SIG-M5 treated with dmso at 0.1 percent for 504 hours (cell line): ENCODE data around the gene ASAP3.

Experiments used
- DNase-seq: peaks from one replicate; lab custom pipeline; 2025; ENCODE audit not compliant: unreplicated experiment; lab: John Stamatoyannopoulos, UW

Gene ASAP3

GRCh38 chr1:23450894-23451293, 33.1 kb downstream of the ASAP3 start:
- DNase-seq = no peak

DNA sequence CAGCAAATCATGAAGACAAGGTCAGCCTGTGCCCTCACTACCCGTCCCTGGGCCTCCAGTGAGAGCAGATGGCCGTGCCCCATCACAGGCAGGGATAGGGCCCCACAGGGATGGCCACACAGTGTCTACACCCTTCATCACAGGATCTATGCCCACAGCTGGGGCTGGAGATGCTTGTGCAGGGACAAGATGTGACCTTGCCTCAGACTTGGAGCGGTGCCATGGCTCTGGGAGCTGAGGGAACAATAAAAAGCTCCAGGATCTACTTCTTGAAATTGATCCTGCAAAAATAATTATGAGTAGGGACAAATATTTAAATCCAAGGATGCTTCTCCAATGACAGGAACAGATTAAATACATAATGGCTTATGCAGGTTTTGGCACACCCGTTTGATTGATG, 34.0 kb downstream of the ASAP3 start:
- no peak for DNase-seq

DNA sequence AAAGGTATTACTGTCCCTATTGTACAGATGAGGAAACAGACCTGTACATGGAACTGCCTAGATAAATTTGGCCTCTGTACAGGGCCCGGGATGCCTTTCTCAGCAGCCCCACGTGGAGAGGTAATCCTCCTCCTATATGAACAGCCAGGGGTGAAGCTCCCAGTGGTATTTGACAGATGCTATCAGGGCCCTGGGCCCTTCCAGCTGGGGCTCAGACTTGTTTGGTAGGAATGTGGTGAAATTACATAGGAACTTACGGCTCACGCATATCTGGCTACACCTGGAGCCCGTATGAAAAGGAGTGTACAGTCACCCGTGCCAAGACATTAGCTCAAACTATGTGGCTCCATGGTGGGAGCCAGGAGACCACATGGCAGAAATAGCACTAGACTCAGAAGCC, 34.7 kb downstream of the ASAP3 start:
- DNase-seq = no peak

DNA sequence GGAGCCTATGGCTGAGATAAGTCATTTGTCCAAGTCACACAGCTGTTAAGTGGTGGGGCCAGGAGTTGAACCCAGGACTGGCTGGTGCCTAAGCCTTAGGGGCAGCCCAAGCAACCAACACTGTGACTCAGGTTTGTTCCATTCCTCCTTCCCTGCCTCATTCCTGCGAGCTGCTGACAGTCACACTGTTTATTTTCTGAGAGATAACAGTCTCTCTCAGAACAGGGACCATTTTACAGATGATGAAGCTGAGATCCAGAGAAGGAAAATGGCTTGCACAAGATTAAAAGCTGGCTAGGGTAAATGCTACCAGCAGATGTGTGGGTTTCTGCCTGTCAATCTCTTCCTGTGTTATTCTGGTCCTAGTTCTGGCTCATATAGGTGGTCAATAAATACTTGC, 35.1 kb downstream of the ASAP3 start:
- DNase-seq = no peak

DNA sequence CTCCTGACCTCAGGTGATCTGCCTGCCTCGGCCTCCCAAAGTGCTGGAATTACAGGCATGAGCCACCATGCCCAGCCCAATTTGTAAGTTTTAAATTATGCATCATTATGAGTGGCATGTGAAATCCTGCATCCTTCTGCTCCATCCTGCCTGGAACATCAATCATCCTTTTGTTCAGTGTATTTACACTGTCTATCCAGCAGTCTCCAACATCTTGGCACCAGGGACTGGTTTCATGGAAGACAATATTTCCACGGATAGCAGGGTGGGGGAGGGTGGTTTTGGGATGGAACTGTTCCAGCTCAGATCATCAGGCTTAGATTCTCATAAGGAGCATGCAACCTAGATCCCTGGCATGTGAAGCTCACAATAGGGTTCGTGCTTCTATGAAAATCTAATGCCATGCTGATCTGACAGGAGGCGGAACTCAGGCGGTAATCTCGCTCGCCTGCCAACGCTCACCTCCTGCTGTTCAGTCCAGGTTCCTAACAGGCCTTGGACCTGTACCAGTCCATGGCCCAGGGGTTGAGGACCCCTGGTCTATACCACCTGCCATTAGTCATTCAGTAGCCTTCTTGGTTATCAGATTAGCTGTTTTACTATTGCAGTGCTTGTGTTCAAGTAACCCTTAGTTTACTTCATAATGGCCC, 37.2 kb downstream of the ASAP3 start:
- DNase-seq = no peak

- no peak for DNase-seq
These were observed 39.2 kb downstream of the ASAP3 start for GRCh38 chr1:23444596-23445390.

DNA sequence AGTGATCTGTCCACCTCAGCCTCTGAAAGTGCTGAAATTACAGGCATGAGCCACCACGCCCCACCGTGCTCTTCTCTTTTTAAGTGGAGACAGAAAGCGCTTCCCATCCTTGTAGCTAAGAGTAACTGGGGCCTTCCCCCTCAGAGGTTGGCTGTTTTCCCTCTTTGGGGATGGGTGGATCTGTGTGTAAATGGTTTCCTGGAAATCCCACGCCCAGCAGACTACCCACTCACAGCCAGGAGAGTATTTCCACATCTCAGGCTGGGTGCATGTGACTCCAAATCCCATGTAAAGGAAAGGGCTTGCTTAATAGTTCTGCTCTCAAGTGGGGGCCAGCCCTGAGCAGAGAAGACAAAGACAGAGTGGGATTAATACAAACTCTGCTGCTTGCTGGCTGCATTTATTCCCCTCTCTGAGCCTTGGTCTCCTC, 39.9 kb downstream of the ASAP3 start:
- DNase-seq = no peak

GRCh38 chr1:23442751-23443150, 41.2 kb downstream of the ASAP3 start:
- DNase-seq = no peak

GRCh38 chr1:23441446-23442148, 42.4 kb downstream of the ASAP3 start:
- DNase-seq = no peak

- no peak for DNase-seq
These were observed 45.4 kb downstream of the ASAP3 start for GRCh38 chr1:23438545-23438944.

DNA sequence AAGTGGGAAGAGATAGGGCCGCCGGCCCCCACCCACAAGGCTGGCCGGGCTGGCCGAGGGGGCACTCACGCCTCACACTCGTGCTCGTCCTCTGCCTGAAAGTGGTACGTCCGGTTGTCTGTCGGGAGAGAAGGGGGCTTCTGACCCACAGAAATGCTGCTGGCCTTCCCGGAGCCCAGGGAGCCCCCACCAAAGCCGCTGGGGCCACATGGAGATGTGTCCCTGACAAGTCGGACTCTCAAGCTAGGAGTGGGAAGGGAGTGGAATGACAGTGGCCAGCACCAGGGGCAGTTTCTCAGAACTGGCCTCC, 46.7 kb downstream of the ASAP3 start:
- no peak for DNase-seq

- no peak for DNase-seq
These were observed 47.2 kb downstream of the ASAP3 start for GRCh38 chr1:23436520-23437354.

- DNase-seq = no peak
These were observed 49.7 kb downstream of the ASAP3 start for GRCh38 chr1:23434260-23434775.

GRCh38 chr1:23433122-23433521, 50.9 kb downstream of the ASAP3 start:
- no peak for DNase-seq

- DNase-seq = no peak
These were observed 52.5 kb downstream of the ASAP3 start for GRCh38 chr1:23431431-23431830.

- no peak for DNase-seq
These were observed 53.2 kb downstream of the ASAP3 start for GRCh38 chr1:23430803-23431202.

GRCh38 chr1:23428136-23428905, 55.7 kb downstream of the ASAP3 start:
- DNase-seq = no peak

- no peak for DNase-seq
These were observed 56.4 kb downstream of the ASAP3 start for GRCh38 chr1:23427550-23427949.

DNA sequence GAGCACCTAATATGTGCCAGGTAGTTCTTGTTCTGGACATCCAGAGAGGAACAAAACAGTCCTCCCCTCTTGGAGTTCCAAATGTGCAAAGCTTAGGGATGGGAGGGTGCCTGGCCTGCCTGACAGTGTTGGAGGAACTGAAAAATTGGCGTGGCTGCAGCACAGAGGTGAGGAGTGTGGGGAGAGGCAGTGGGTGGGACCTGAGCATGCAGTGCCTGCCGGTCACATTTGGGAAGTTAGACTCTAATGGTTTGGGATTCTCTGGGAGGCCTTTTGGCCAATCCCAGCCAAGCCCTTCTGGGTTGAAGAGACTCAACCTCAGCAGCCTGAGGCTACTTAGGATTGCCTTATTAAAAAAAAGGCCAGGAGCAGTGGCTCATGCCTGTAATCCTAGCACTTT, 57.2 kb downstream of the ASAP3 start:
- no peak for DNase-seq

GRCh38 chr1:23425193-23425494, 58.8 kb downstream of the ASAP3 start:
- no peak for DNase-seq
